ENCODE results near the gene TNRC6A.
"Not testable (repeated sequence)": the region's sequence is repeated elsewhere in the genome, so short reads cannot be mapped to it uniquely, and the experiment has no call there.

TNRC6A gene

DNA sequence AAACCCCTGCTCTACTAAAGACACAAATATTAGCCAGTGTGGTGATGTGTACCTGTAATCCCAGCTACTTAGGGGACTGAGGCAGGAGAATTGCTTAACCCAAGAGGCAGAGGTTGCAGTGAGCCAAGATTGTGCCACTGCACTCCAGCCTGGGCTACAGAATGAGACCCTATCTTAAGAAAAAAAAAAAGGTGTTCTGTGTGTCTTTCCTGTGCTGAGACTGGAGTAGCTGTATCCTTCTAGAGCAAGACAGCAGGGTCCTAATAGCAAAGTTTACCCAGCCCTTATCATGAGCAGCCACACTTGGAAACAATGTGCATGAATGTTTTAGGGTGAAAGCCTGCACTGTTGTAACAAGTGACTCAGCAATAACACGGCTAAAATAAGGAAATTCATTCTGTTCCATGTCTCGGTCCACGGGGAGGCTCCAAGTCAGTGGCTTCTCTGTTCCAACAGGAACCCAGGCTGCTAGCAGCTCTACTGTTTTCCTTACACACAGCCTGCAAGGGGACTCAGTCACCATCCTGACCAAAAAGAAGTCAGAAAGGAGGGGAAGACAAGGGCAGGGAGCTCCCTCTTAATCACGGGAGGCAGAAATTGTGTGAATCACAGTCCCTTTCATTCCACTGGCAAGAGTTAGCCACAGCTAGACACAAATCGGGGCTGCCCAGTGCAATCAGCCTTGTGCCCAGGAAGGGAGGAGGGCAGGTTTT is 109.3 kb downstream of the TNRC6A start:
- Mint-ChIP-seq H3K9me3 (no peaks in the 10 kb centered on the region), H3K36me3 (ENCODE audit: insufficient read depth) (no peaks in the 10 kb centered on the region), H3K27me3 (no peaks in the 10 kb centered on the region), H3K4me1 (ENCODE audit: low read depth in 2 of 2) (no peaks in the 10 kb centered on the region), H3K4me3 (no peak overlapping the region), H3K27ac (no peak overlapping the region)
- DNase-seq (no peak), ATAC-seq (replicated peaks) (no peak)

DNA sequence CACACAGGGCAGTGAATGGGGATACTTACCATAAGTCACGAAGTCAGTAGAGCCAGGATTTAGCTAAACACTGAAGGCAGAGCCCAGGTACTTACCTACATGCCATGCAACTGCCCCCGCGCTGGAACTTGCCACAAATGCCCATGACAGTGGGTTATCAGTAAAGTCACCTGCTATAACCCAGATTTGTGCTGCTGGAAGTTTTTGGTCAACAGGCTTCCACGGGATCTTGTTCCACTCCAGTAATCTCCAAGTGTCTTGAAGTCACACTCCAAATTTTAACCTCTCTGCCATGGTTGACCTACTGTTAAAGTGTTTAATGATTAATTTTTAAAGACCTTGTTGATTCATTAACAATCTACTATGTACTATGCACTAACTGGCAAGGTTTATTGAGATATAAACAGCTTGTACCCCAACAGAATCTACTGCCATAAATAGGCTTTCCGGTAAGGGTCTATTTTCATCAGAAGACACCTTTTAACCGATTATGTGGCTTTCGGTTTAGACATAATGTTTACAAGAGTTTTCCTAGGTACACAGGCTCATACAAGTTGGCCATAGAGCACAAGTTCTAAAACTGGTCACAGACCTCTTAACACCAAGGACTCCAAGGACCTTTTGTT is 110.0 kb downstream of the TNRC6A start:
- no peak for ATAC-seq (replicated peaks)
- H3K36me3 Mint-ChIP-seq (ENCODE audit: insufficient read depth), result no peaks in the 10 kb centered on the region
- H3K9me3 Mint-ChIP-seq, result no peaks in the 10 kb centered on the region
- H3K4me1 Mint-ChIP-seq (ENCODE audit: low read depth in 2 of 2), result peaks cover 0 to 2% of the 10 kb centered on the region in 2 donors
- H3K27ac Mint-ChIP-seq, result no peak overlapping the region
- no peak overlapping the region for H3K4me3 Mint-ChIP-seq
- H3K27me3 Mint-ChIP-seq, result no peaks in the 10 kb centered on the region
- no peak for DNase-seq

DNA sequence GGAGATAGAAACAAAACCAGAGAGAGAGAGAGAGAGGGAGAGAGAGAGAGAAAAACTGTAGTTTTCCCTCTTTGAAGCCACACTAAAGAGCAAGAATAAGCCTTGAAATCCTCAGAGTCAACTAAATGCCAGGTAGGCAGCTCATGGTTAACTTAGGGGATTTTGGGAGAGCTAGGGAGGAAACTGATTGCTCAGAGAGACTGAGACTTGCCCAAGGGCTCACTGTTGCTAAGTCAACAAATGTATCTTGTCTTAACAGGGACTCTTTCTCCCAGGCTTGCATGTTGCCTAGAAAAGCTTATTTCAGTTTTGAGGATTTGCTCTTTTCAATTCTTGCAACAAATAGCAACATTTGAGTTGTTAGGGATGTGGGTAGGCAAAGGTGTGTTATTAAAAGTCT is 111.8 kb downstream of the TNRC6A start:
- H3K4me3 Mint-ChIP-seq, result no peak overlapping the region
- no peaks in the 10 kb centered on the region for H3K27me3 Mint-ChIP-seq
- ATAC-seq (replicated peaks) (no peak), DNase-seq (no peak)
- no peak overlapping the region for H3K27ac Mint-ChIP-seq
- H3K9me3 Mint-ChIP-seq, result no peaks in the 10 kb centered on the region
- peaks cover 0 to 3% of the 10 kb centered on the region in 2 donors for H3K4me1 Mint-ChIP-seq (ENCODE audit: low read depth in 2 of 2)
- H3K36me3 Mint-ChIP-seq (ENCODE audit: insufficient read depth), result no peaks in the 10 kb centered on the region

DNA sequence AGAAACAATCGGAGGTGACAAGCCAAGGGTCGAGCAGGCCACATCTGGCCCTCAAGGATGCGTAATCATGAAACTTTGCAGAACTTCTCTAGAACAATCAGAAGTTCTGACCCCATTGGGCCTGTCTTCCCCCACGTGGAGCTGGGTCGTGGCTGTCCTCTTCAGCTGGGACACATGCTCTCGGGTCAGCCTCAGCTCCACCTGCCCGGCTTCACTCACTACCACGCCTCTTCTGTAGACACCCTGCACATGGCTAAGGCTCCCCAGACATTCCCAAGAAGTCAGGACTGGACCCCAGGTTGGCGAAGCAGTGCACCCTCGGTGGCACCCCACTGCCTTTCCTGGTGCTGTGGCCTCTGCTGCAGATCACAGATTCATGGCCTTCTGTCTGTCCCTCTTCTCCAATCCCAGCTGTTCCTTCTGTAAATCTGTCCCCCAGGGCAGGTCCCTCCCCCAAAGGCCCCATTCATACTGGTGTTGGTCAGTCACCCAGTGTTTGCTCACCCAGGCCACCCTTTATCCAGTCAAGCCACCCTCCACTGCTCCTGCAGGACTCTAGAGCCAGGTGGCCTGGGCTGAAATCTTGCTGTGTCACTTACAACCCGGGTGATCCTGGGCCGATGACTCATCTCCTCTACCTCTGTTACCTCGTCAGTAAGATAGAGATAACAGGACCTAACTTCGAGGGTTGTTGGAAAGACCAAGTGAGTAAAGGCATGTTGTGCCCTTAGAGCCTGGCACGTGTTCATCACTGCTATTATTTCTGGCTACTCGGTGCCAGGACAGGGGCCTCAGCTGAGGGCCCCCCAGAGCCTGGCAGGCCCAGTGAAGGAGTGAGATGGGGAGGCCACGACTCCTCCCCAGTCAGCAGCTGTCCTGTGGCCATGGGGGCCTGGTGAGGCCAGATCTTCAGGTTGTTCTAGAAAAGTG is 114.9 kb downstream of the TNRC6A start:
- Mint-ChIP-seq H3K36me3 (ENCODE audit: insufficient read depth) (no peaks in the 10 kb centered on the region), H3K27me3 (peaks cover 0 to 11% of the 10 kb centered on the region in 2 donors), H3K9me3 (no peaks in the 10 kb centered on the region), H3K27ac (no peak overlapping the region), H3K4me1 (ENCODE audit: low read depth in 2 of 2) (peaks cover 0 to 3% of the 10 kb centered on the region in 2 donors), H3K4me3 (no peak overlapping the region)
- DNase-seq (no peak), ATAC-seq (replicated peaks) (no peak)

DNA sequence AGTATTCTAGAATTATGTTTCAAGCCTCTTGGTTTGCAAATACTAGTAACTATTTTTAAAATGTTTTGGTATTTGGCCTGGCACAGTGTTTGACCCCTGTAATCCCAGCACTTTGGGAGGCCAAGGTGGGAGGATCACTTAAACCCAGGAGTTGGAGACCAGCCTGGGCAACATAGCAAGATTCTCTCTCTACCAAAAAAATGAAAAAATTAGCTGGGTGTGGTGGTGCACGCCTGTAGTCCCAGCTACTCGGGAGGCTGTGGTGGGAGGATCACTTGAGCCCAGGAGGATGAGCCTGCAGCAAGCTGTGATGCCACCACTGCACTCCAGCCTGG is 115.5 kb downstream of the TNRC6A start:
- not testable (repeated sequence) for H3K36me3 Mint-ChIP-seq (ENCODE audit: insufficient read depth); ATAC-seq (replicated peaks); H3K4me1 Mint-ChIP-seq (ENCODE audit: low read depth in 2 of 2); DNase-seq; H3K4me3 Mint-ChIP-seq; H3K9me3 Mint-ChIP-seq; H3K27ac Mint-ChIP-seq
- peaks cover 0 to 11% of the 10 kb centered on the region in 2 donors for H3K27me3 Mint-ChIP-seq

DNA sequence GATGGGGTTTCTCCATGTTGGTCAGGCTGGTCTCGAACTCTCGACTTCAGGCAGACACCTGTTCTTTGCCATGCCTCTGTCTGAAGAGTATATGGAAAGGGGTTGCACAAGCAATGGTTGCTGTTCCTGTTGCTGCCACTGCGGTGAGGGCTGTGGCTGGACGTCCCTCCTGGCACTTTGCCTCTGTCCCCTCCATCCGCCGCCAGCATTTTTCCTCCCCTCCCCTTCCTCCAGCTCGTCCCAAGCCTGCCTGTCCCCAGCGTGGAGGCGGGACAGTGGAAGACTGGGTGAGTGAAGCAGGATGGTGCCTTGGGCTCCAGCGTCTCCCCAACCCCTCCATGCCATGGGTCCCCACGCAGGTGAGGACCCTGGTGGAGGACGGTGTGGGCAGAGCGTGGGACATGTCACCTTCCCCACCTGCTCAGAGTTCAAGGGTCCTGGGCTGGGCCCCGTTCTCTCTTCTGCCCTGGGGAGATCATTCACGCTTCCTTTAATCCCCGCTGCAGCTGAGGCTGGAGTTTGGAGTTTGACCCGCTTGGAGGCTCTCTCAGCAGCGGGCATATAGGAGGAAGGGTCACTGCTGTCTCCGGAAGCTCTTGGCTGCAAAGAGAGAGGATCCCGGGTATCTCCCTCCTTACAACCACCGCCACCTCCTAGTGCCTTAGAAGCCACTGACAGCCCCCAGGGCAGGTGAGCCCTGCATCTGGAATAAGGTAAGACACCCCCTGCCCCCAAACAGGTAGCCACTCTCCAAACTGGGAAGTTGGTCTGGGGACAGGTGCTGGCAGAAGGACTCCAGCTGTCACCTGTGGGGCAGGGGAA is 116.5 kb downstream of the TNRC6A start, which contains the start of gene SLC5A11:
Gene SLC5A11 (plus strand): TSS at position 238 of the 822 bp plus-strand sequence. CDS start 12,681 bp downstream, outside the sequence.
- no peak within 1 kb of the TSS for H3K4me3 Mint-ChIP-seq
- no peaks in the 10 kb centered on the region for H3K9me3 Mint-ChIP-seq
- H3K4me1 Mint-ChIP-seq (ENCODE audit: low read depth in 2 of 2), result peaks cover 0 to 3% of the 10 kb centered on the region in 2 donors
- no peak within 1 kb of the TSS for H3K27ac Mint-ChIP-seq
- peaks cover 0 to 11% of the 10 kb centered on the region in 2 donors for H3K27me3 Mint-ChIP-seq
- DNase-seq (no peak), ATAC-seq (replicated peaks) (no peak)
- H3K36me3 Mint-ChIP-seq (ENCODE audit: insufficient read depth), result no peaks in the 10 kb centered on the region

DNA sequence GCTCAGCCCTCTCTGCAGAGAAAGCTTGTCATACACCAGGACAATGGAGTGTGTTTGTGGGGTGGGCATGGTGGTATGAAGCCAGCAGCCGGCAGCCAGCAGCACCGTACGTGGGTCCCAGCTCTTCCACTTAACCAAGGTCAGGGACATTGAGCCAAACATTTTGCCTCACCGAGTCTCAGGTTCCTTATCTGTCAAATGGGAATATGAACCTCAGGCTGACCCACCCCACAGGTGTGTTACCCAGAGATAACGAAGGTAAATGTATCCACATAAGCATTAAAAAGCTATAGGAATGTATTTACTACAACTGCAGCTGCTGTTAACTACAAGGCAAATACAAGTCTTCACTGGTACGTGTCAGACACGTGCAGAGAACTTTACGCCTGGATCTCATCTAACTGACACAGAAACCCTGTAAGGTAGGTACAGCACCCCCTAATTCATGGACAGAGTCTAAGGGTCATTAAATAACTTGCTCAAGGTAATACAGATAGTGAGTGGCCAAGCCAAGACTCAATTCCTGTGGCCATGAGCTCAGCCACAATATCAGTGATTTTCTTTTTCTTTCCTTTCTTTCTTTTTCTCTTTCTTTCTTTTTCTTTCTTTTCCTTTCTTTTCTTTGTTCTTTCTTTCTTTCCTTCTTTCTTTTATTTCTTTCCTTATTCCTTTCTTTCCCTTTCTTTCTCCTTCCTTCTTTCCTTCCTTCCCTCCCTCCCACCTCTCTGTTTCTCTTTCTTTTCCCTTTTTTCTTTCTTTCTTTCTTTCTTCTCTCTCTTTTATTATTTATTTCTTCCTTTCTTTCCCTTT is 117.3 kb downstream of the TNRC6A start:
- ATAC-seq (replicated peaks), result no peak
- H3K4me3 Mint-ChIP-seq, result no peak overlapping the region
- H3K4me1 Mint-ChIP-seq (ENCODE audit: low read depth in 2 of 2), result peaks cover 0 to 3% of the 10 kb centered on the region in 2 donors
- DNase-seq, result no peak
- no peaks in the 10 kb centered on the region for H3K9me3 Mint-ChIP-seq
- no peaks in the 10 kb centered on the region for H3K36me3 Mint-ChIP-seq (ENCODE audit: insufficient read depth)
- H3K27me3 Mint-ChIP-seq, result peaks cover 0 to 11% of the 10 kb centered on the region in 2 donors
- no peak overlapping the region for H3K27ac Mint-ChIP-seq

DNA sequence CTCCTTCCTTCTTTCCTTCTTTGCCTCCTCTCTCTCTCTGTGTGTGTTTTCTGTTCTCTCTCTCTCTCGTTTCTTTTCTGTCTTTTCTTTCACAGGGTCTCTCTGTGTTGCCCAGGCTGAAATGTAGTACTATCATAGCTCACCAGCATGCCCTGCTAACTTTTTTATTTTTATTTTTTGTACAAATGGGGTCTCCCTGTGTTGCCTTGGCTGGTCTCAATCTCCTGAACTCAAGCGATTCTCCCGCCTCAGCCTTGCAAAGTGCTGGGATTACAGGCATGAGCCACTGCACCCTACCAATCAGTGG is 117.9 kb downstream of the TNRC6A start:
- ATAC-seq (replicated peaks) (no peak), DNase-seq (no peak)
- peaks cover 0 to 6% of the 10 kb centered on the region in 2 donors for H3K4me1 Mint-ChIP-seq (ENCODE audit: low read depth in 2 of 2)
- no peaks in the 10 kb centered on the region for H3K36me3 Mint-ChIP-seq (ENCODE audit: insufficient read depth)
- no peak overlapping the region for H3K4me3 Mint-ChIP-seq
- H3K9me3 Mint-ChIP-seq, result no peaks in the 10 kb centered on the region
- H3K27ac Mint-ChIP-seq, result no peak overlapping the region
- peaks cover 0 to 11% of the 10 kb centered on the region in 2 donors for H3K27me3 Mint-ChIP-seq

DNA sequence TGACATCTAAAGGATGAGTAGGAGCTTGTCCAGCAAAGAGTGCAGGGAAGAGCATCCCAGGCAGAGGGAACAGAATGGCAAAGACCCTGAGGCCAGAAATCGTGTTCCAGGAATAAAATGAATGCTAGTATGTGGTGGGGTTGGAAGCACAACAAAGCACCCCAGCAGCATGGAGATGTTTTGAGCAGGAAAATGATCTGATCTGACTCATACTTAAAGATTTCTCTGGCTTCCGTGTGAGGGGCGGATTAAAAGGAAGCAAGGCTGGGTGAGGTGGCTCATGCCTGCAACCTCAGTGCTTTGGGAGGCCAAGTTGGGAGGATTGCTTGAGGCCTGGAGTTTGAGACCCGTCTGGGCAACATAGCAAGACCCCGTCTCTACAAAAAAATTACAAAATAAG is 118.6 kb downstream of the TNRC6A start:
- no peaks in the 10 kb centered on the region for H3K36me3 Mint-ChIP-seq (ENCODE audit: insufficient read depth)
- H3K27ac Mint-ChIP-seq, result no peak overlapping the region
- H3K27me3 Mint-ChIP-seq, result peaks cover 0 to 11% of the 10 kb centered on the region in 2 donors
- DNase-seq (no peak), ATAC-seq (replicated peaks) (no peak)
- no peaks in the 10 kb centered on the region for H3K9me3 Mint-ChIP-seq
- no peak overlapping the region for H3K4me3 Mint-ChIP-seq
- peaks cover 0 to 6% of the 10 kb centered on the region in 2 donors for H3K4me1 Mint-ChIP-seq (ENCODE audit: low read depth in 2 of 2)

DNA sequence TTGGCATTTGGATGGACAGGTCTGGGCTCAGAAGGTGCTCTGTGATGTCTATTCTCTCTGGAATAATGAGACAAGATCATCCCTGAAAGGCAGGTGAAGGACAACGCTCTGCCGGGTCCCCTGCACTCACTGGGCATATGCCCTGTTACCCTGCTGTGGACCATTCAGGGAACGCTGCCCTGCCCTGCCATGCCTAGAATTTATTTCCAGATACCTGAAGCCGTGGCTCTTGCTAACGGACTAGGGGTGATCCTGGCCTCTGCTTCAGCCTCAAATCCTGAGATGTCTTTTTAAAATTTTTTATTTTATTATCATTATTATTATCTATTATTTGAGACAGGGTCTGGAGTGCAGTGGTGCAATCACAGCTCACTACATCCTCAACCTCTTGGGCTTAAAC is 120.2 kb downstream of the TNRC6A start:
- ATAC-seq (replicated peaks) (no peak), DNase-seq (no peak)
- Mint-ChIP-seq H3K36me3 (ENCODE audit: insufficient read depth) (no peaks in the 10 kb centered on the region), H3K27ac (no peak overlapping the region), H3K9me3 (no peaks in the 10 kb centered on the region), H3K4me1 (ENCODE audit: low read depth in 2 of 2) (peaks cover 0 to 3% of the 10 kb centered on the region in 2 donors), H3K4me3 (no peak overlapping the region), H3K27me3 (peaks cover 8 to 11% of the 10 kb centered on the region in 2 donors)

DNA sequence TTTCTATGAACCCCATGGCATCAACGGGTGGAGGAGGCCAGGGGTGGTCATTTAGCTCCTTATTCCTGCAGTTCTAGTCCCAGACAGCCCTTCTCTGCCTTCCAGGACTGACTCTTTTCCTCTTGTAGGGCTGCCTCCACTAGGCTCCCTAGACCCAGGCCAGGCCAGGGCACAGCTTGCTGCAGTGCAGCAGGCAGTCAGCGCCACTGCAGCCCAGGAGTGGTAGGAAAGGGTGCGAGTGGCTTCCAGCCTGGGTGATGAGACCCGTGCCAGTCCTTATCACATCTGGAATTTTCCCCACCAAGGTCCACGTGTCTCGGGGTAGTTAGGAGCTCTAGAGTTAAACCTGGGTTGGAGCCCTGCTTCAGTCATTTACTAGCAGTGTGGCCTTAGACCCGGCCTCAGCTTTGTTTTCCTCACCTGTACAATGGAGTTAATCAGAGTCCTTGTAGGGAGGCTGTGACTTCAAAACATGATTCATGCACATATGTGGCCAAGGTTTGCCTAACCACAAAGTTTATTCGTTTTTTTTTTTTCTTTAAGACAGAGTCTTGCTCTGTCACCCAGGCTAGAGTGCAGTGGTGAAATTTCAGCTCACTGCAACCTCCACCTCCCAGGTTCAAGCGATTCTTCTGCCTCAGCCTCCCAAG is 121.0 kb downstream of the TNRC6A start:
- ATAC-seq (replicated peaks) (no peak), DNase-seq (no peak)
- peaks cover 0 to 3% of the 10 kb centered on the region in 2 donors for H3K4me1 Mint-ChIP-seq (ENCODE audit: low read depth in 2 of 2)
- H3K27ac Mint-ChIP-seq, result no peak overlapping the region
- no peak overlapping the region for H3K4me3 Mint-ChIP-seq
- H3K36me3 Mint-ChIP-seq (ENCODE audit: insufficient read depth), result no peaks in the 10 kb centered on the region
- H3K27me3 Mint-ChIP-seq, result peaks cover 11 to 13% of the 10 kb centered on the region in 2 donors
- no peaks in the 10 kb centered on the region for H3K9me3 Mint-ChIP-seq

DNA sequence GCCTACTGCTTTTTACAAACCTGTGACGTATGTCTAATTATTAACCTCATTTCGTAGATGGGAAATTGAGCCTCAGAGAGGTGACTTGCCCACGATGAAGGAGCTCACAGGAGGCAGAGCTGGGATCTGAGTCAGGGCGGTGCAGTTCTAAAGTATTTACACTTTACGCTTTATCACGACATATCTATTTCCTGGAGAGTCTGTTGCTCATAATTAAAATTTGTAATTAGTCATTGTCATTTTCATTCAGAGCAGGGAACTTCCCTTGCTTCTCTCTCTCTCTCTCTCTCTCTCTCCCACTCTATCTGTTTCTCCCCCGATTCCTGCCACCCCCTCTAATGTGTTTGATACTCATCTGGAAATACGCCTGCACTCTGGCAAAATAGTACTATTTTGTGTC is 122.2 kb downstream of the TNRC6A start:
- Mint-ChIP-seq H3K27me3 (peaks cover 11 to 13% of the 10 kb centered on the region in 2 donors), H3K4me1 (ENCODE audit: low read depth in 2 of 2) (peaks cover 0 to 3% of the 10 kb centered on the region in 2 donors), H3K36me3 (ENCODE audit: insufficient read depth) (no peaks in the 10 kb centered on the region), H3K9me3 (no peaks in the 10 kb centered on the region), H3K27ac (peak overlapping the region in 1 of 2 donors; percentile 49), H3K4me3 (no peak overlapping the region)
- DNase-seq (no peak), ATAC-seq (replicated peaks) (no peak)
